Stimulated activated CD4-positive, alpha-beta T cell treated with anti-CD3 and anti-CD28 coated beads, Interleukin-15, amount 100 ng/mL, for 48 hours (primary cell): ENCODE measurements around the gene BPI.
"Not testable (repeated sequence)": the region's sequence is repeated elsewhere in the genome, so short reads cannot be mapped to it uniquely, and the experiment has no call there.

ENCODE experiments used
- DNase-seq, 2 donors: peaks; one replicate each; pipeline ENCODE4 v3.0.0-alpha.2; 2020; ENCODE audit warnings: low read depth in 2 of 2

BPI gene

DNA sequence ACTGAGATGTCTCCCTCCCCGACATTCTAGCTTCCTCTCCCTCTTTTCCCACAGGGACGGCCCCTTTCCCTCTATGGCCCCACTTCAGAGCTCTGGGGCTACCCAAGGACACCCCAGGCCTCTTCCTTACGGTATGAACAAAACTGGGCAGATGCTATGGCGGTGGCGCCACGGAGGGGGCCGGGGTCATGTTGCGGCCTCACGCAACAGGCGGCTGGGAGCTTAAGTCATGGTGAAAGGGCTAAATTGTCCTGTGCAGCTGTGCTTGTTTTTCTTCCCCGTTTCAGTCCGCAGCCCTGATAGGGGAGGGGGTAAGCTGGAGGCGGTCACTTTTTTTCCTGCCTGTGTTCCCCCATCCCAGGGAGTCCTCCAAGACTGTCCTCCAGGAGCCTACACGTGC lies 25.8 kb upstream of the BPI start:
- no peak for DNase-seq

DNA sequence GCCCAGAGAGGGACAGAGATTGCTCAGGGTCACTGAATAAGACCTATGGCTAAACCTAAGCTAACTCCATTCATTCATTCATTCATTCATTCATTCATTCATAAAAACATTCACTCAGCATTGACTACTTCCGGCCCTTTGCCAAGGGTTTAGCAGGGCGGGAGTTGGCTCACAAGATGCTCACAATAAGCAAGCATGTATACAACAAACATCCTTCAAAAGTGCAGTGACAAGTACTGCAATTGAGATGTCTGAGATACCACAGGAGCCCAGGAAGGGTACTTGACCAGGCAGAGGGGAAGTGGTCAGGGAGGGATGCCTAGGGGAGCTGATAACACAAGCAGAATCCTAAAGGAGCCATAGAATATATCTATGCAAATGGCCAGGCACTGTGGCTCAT lies 25.2 kb upstream of the BPI start:
- no peak for DNase-seq

DNA sequence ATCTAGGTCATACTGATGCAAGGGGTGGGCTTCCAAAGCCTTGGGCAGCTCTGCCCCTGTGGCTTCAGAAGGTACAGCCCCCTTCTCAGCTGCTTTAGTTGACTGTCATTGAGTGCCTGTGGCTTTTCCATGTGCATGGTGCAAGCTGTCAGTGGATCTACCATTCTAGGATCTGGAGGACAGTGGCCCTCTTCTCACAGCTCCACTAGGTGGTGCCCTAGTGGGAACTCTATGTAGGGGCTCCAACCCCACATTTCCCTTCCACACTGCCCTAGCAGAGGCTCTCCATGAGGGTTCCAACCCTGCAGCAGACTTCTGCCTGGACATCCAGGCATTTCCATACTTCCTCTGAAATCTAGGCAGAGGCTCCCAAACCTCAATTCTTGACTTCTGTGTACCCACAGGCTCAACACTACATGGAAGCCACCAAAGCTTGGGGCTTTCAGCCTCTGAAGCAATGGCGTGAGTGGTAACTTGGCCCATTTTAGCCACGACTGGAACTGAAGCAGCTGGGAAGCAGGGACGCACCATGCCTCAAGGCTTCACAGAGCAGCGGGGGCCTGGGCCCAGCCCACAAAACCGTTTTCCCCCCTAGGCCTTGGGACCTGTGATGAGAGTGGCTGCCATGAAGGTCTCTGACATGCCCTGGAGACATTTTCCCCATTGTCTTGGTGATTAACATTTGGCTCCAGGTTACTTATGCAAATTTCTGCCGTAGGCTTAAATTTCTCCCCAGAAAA lies 22.6 kb upstream of the BPI start:
- DNase-seq, result not testable (repeated sequence)

DNA sequence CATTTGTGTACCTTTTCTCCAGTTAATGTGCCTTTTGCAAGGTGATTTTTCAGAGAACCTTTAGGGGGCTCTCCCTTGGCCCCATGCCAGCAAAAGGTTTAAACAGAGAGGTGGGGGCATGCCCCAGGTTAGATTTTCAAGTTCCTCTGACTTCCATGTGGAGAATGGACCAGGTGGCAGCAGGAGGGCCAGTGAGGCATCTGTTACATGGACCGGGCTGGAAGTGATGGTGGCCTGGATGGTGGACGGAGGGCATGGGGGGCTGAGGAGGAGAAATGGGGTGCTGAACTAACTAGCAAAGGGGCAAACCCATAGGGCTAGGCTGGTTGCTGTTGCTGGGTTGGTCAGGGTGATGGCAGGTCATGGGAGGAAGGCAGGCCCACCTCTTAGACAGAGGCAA lies 20.7 kb upstream of the BPI start:
- no peak for DNase-seq

DNA sequence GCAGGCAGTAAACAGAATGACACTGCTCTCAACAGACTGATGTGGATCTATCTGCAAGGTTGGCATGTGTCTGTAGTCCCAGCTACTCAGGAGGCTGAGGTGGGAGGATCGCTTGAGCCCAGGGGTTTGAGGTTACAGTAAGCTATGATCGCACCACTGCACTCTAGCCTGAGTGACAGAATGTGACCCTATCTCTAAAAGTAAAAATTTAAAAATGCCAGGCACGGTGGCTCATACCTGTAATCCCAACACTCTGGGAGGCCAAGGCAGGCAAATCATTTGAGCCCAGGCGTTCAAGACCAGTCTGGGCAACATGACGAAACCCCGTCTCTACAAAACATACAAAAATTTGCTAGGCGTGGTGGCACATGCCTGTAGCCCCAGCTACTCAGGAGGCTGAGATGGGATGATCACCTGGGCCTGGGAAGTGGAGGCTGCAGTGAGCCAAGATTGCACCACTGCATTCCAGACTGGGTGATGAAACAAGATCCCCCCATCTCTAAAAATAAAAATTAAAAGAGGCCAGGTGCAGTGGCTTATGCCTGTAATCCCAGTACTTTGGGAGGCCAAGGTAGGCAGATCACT lies 19.8 kb upstream of the BPI start:
- not testable (repeated sequence) for DNase-seq

DNA sequence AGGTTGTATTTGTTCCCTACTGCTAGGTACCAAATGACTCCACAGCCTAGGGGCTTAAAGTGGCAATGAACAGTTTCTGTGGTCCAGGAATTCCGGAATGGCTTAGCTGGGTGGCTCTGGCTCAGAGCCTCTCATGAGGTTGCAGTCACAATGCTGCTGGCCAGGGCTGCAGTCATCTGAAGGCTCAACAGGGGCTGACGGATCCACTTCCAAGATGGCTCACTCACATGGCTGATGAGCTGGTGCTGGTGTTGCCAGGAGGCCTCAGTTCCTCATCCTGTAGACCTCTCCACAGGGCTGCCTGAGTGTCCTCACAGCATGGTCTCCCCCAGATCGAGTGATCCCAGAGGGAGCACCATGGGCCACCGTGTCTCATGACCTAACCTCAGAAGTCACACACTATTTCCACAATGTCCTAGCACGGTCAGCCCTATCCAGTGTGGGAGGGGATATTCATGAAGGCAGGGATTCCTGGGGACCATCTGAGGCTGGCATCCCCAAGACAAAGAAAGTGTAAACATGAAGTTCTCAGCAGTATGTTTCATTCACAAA lies 19.0 kb upstream of the BPI start:
- no peak for DNase-seq

DNA sequence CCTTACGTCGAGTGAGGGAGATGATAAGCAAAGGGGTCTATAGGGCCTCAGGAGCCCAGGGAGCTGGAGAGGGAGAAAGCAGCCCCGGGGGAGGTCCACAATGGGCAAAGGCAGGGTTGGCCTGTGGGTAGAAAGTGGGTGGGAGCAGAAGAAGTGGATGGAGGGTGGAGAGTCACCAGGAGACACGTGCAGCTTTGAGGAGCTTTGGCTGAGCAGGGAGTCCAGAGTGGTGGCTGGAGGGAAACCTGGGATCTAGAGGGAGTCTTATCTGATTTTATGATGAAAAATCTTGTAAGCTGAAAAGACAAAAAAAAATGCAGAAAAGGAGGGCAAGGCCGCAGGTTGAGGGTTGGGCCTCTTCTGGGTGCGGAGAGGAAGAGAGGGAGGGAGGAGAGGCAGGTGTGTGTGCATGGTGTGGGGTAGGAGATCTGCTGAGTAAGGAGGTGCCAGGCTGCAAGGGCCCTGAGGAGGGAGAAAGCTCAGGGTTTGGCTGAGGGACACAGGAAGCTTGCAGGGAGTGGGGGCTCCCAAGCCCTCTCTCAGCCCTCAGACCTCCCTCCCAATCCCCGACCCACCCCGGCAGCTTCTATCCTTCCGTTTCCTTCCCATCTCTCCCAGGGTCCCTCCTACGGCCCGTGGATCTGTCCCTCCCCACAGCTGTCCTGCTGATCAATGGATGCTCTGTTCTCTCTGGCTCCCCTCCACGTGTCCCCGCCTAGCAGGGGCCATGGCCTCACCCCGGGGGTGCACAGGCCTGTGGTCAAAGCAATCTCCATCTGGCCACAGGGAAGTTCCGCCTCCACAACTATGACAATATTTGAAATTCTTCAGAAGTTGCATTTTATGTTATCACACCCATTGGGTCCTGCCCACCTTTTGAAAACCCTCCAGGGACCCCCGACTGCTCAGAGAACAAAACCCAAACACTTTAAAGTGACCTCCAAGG lies 17.1 kb upstream of the BPI start:
- DNase-seq, result no peak

DNA sequence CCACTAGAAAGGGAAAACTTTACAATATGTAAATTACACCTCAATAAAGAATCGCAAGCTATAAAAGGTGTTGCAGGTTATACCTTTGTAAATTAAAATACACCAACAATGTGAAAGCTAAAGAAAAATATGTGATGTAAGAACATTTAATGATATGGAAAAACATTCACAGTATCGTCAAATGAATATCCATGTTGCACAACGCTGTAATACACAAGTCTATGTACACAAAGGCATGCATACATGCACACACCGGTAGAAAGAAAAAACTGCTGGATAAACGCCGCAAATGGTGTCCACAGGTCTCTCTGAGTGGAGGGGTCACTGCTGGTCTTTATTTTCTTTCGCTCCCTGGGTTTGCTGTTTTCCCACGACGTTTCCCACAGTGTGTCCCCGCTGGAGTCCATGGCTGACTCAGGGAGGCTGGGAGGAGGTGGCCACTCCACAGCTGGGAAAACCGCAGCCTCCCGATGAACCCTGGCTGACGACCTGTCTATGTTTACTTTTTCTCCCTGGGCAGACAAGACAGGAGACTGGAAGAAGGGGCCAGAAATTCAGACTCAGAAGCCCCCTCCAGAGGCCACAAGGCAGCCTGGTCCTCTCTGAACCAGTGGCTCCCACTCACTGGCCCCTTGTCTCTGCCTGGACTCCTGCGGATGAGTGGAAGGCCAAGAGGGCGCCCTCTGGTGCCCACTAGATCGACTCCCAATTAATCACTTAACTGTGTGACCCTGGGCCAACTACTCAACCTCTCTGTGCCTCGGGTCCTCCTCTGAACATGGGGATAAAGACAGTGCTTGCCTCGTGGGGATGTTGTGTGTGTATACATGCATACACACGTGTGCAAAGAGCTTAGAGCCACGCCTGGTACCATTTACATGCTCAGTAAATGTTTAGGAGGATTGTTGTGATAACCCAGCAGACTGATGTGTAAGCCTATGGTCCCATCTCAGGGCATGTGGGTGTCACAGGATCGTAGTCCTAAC lies 12.8 kb upstream of the BPI start:
- no peak for DNase-seq

DNA sequence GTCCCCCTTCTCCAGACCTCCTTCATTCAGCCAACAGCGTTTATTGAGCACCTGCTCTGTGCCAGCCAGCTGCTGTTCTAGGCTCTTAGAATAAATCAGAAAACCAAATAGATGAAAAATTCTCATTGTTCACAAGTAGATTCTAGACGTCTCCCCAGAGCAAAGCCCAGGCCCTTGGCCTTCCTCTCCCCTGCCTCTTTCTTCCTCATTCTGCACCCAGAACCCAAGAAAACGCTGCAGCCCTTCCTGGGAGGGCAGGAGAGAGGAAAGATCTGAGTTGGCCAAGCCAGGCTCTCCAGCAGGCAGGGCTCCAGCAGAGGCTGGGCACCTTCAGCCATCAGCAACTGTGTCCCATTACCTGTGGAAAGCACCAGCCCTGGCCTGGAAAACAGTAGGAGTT lies 12.0 kb upstream of the BPI start:
- DNase-seq, result no peak

DNA sequence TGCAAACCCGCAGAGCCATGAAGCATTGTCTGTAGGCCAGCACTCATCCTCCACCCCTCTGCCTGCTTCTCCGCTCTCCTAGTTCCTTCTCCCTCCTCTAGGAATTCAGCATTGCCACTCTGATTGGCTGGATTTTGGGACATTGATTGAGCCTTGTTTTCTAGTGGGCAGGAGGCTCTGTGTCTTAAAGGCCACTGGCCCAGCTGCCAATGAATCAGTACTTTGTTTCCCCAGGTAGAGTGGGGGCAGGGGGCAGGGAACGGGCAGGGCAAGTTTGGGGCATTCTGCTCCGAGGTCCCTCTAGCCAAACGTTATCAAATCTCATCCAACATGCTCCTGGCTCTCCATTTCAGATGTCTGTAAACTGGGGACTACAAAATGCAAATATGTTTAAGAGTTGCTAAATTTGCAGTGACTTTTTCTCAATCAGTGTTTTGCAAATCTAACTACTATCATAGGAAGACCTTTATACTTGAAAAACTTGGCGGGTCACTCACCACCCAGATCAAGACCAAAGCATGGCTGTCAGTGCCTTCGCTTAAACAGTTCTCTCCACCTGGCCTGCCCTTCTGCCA lies 10.4 kb upstream of the BPI start:
- no peak for DNase-seq

DNA sequence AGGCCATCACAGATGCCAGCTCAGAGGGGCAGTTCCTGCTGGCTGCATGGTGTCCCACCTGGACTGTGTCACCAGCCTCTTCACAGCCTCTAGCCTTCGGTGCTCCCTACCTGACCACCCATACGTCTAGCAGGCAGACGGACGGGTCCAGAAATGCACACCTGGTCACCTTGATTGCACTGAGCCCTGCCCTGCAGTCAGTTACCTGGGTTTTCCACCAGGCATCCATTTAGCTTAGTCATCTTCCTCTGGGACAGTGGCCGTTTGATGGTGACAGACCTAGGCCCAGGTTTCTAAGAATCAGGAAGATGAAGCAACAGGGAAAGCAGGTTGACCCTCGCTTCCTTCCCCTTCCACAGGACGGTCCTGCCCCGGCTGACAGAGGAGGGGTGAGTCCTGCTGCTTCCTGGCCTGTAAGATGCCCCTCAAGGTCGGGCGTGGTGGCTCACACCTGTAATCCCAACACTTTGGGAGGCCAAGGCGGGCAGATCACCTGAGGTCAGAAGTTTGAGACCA lies 9.8 kb upstream of the BPI start:
- DNase-seq, result no peak

DNA sequence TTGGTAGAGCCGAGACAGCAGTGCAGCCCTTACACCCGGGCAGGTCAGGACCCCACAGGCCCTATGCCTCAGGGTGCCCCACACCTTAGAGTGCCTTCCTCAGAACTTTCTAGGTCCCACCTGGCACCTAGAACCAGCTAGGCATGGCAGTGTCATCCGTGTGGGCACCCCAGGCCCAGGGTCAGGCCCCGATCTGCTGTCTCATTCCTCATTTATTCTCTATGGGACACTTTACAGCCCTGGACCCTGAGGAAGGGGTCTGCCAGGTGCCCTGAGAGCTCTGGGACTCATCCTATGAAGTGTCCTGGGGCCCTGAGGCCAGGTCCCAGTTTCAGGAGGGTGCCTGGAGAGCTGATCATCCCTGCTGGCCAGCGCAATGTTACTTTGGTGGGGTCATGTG lies 8.1 kb upstream of the BPI start:
- DNase-seq, result no peak

DNA sequence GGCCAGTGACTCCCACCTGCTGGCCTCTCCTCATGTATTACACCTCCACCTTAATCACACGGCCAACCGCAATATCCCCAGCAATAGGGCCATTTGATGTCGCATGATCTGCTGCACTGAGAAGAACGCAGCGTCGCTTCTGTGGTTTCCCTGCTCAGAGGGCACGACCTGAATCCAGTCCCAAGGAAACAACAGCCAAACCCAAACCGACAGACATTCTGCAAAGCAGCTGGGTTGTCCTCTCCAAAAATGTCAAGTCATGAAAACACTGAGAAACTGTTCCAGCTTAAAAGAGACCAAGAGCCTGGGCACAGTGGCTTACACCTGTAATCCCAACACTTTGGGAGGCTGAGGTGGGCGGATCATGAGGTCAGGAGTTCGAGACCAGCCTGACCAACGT lies 7.5 kb upstream of the BPI start:
- DNase-seq, result no peak

DNA sequence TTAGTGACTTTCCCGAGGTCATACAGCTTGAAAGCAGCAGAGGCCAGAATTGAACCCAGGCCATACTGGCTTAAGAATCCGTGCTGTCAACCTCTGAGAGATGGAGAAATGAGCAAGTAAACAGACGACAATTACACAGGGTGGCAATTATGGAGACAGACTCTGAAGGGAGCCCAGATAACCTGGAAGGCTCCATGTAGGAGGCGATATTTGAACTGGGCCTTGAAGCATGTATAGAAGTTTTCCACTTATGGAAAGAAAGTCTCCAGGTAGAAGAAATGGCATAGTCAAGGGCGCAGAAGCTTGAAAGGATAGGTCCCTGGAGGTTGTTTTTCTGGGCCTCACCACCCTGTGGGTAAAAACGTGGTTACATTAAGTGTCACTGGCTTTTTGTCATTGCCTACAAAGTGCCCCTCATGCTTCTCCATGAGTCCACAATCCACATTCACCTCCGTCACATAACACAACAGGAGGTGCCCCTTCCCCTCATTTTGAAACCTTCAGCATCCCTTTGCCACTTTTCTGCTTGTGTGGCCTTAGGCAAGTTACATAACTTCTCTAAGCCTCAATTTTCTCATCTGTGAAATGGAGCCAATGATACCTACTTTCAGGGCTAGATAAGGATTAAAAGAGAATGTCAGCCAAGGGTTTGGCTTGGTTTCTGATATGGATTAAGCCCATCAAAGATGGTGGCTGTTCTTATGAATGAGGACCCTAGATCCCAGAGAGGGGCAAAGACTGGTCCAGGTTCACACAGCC lies 5.9 kb upstream of the BPI start:
- DNase-seq, result no peak

DNA sequence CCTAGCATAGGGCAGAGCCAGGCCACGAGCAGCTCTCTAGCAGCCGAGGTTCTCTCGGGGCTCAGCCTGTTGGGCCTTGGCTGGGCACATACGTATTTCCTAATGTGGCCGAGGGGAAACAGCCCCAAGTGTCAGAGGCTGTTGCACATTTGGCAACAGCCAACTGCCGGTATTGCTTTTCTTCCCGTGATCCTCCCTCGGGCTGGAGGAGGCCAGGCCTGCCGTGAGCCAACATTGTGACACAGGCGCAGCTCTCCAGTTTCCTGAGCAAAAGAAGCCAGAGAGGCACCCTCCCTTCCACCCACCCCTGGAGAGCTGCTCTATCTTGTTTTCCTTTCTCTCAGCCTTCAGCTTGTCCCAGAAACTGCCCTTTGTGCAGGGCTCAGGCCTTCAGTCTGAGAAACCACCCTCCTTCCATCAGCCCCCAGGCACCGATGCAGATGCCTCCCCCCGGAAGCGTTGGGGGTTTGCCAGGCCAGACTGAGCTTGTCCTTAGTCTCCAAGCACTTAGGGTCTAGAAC lies 5.1 kb upstream of the BPI start:
- no peak for DNase-seq

DNA sequence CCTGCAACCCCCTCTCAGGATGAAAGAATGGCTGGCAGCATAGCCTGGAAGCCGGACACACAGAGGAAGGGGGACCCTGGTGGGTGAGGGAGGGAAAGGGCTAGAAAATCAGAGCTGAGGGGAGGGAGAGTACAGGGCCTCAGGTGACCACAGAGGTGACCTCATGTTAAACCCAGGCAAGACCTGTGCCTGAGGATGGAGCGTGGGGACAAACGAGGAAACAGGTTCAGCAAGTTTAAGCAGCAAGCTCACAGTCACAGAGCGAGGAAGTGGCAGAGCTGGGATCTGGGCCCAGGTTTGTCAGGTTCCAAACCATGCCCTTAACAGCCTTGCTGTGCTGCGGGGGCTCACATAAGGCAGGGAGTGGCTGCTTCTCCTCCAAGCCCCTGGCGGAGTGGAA lies 4.0 kb upstream of the BPI start:
- DNase-seq, result no peak

DNA sequence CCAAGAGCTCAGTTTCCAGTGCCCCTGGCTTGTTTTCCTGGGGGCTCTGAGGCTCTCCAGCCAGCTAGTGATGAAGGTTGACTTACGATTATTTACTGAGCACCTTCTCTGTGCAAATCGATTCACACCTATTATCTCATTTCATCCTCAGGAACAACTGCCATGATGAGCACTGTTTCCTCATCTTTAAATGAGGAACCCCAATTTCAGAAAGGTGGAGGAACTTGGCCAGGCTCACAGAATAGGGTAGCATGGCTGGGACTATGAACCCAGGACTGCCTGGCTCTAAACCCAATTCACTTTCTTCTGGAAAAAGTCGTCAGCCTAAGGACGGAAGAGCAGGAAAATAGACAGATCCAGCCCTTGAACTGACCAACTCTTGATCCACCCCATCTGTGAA lies 3.5 kb upstream of the BPI start:
- DNase-seq, result no peak

DNA sequence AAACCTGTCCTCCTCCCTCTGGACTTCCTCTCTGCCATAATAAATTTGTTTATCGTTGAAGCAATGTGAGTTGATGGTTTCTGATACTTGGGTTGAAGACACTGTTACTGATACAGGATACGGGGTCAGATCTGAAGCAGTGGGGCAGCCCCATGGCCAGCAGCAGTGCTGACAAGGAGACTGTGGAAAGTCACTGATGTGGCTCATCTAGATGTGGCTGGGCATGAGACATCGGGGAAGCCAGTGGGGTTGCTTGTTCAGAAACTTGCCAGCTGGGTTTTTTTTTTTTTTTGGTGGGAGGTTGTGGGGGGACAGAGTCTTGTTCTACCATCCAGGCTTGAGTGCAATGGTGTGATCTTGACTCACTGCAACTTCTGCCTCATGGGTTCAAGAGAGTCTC lies 2.6 kb upstream of the BPI start:
- DNase-seq, result no peak

DNA sequence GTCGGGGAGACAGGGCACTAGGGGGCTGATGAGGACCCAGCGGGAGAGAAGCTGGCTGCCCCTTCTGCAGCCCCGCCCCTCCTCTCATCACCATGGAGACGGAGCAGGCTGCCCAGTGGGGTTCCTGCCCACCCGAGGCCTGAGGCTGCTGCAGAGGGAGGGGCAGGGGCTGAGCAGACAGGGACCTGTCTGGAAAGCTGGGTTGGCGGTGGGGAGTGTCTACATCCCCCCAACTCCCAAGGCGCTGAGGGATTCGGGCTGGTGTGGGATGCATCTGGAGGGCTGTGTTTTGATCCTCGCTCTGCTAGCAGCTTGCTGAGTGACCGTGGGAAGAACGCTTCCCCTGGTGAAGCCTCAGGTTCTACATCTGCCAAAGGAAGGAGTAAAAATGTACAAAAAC lies 1.2 kb upstream of the BPI start:
- no peak for DNase-seq
